GM19351 (cell line): ENCODE data around the gene MRPL43.

Source experiments
- ATAC-seq: cut with Tn5 transposase; IDR thresholded peaks from one replicate; pipeline ENCODE4 v1.9.1; 2021; ENCODE audit warnings: mild to moderate bottlenecking, moderate library complexity; ENCODE audit not compliant: unreplicated experiment

MRPL43 gene

DNA sequence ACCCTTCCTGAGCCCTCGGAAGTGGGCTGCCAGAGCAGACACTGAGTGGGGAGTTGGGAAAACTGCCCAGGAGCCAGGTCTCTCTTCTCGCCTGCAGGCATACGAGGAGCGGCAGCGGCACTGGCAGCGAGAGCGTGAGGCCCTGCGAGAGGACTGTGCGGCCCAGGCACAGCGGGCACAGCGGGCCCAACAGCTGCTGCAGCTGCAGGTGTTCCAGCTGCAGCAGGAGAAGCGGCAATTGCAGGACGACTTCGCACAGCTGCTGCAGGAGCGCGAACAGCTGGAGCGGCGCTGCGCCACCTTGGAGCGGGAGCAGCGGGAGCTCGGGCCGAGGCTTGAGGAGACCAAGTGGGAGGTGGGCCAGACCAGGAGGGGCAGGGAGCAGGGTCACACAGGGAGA lies 18.1 kb upstream of the MRPL43 start:
- no peak for ATAC-seq

DNA sequence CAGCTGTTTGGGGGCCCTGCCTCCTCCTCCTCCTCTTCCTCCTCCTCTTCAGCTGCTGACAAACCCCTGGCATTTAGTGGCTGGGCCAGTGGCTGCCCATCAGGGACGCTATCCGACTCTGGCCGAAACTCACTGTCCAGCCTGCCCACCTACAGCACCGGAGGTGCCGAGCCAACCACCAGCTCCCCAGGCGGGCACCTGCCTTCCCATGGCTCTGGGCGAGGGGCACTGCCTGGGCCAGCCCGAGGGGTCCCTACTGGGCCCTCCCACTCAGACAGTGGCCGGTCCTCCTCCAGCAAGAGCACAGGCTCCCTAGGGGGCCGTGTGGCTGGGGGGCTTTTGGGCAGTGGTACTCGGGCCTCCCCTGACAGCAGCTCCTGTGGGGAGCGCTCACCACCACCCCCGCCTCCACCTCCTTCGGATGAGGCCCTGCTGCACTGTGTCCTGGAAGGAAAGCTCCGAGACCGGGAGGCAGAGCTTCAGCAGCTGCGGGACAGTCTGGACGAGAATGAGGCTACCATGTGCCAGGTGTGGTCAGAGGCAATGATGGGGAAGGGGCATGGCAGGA lies 16.4 kb upstream of the MRPL43 start:
- ATAC-seq: no peak

DNA sequence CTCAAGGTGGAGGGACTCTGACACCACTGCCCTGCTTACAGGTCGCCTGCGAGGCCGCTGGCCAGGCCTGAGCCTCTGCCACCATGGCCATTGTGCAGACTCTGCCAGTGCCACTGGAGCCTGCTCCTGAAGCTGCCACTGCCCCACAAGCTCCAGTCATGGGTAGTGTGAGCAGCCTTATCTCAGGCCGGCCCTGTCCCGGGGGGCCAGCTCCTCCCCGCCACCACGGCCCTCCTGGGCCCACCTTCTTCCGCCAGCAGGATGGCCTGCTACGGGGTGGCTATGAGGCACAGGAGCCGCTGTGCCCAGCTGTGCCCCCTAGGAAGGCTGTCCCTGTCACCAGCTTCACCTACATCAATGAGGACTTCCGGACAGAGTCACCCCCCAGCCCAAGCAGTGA lies 15.2 kb upstream of the MRPL43 start:
- ATAC-seq: no peak

DNA sequence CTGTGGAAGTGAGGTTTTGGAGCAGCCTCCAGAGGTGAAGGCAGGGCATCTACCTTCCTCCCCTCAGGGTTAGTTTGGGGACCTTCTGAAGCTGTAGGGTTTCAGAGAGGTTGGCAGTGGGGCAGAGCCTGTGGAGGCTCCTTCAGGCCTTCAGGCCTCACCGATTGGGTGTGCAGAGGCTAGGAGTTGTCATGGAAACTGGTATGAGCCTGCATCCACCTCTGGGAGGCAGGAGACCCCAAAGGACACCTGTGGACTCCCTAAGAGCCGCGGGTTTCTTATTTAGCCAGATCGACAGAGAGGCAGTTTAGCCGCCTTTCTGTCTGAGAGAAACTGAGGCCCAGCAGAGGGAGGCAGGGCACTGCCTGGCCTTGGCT lies 14.3 kb upstream of the MRPL43 start:
- no peak for ATAC-seq

DNA sequence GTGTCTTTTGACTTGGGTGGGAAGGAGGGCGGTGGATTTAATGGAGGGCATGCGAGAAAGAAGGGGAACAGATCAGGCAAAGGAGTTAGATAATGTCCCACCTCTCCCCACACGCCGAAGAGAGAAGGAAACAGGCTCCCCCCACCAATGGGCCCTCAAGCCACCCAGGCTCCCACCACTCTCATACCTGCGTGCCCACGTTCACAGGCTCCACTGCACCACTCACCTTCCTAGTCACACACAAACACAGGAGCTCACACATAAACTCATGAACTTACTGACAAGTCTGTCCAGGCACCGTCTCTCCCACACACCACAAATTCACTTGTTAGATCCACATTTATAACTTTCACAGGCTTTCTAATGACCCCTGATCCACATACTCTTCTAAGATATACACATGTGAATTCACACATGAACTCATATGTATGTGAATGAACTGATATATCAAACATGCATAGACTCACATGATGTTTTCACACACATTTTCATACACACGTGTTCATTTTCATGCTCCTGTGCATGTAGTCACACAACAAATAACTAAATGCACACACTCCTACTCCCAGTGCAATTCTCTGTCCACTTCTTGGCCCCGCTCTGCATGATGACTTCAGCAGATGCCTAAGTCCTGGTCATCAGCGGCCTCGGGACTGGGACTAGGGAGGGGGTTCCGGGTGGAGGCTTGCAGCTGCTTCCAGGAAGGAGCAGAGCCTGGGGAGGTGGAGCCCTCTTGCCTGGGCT lies 13.8 kb upstream of the MRPL43 start:
- no peak for ATAC-seq

DNA sequence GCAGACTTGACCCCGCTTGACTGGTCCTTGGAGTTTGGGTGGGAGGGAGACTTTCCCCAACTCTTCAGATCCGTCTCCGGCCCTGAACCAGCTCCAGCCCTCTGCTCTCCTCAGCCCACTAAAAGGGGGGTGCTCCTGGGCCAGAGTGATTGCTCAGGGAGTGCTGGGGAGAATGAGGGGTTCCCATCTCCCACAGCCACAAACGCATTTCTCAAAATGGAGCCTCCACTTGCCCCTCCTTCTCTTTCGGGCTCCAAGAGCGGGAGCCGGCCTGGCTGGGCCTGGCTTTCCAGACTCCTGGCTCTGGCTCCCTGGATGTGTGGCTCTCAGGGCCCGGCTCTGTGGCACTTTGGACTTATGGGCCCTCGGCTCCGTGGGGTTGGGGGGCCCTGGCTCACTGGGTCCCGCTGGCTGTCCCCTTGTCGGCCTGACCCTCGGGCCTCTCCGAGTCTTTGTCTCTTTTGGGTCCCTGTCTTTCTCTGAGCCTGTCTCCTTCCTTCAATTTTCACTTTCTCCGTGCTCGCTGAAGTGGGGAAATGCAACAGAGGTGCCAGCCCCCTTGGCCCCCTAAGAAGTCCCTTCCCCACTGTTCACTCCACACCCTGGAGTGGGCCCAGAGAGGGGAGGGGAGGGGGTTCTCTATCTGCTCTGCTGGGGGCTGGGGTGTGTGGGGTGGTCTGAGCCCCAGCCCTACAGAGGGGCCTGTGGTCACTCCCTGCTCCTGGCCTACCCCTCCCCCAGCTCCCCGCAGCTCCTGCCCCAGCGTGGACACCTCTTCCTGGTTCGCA lies 13.0 kb upstream of the MRPL43 start:
- ATAC-seq: no peak

DNA sequence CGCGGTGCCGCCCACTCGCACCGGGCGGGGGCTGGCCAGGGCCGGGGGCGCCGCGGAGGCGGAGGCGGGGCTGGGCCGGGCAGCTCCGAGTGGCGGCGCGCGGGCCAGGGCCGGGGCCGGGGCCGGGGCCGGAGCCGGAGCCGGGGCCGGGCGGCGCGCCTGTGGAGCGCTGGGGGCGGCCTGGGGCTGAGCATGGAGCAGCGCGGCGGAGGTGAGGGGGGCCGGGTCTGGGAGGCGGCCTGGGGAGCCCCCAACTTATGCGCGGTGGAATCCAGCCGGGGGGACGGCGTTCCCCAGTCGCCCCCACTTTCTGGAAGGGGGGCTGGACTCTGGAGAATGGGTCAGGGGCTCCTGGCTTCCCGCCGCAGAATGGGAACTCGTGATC lies 12.4 kb upstream of the MRPL43 start, which contains the start of gene LZTS2:
TSS of gene LZTS2 (plus strand) at position 67 of the 385 bp plus-strand sequence. CDS start 2,731 bp downstream, outside the sequence.
- ATAC-seq: no peak

DNA sequence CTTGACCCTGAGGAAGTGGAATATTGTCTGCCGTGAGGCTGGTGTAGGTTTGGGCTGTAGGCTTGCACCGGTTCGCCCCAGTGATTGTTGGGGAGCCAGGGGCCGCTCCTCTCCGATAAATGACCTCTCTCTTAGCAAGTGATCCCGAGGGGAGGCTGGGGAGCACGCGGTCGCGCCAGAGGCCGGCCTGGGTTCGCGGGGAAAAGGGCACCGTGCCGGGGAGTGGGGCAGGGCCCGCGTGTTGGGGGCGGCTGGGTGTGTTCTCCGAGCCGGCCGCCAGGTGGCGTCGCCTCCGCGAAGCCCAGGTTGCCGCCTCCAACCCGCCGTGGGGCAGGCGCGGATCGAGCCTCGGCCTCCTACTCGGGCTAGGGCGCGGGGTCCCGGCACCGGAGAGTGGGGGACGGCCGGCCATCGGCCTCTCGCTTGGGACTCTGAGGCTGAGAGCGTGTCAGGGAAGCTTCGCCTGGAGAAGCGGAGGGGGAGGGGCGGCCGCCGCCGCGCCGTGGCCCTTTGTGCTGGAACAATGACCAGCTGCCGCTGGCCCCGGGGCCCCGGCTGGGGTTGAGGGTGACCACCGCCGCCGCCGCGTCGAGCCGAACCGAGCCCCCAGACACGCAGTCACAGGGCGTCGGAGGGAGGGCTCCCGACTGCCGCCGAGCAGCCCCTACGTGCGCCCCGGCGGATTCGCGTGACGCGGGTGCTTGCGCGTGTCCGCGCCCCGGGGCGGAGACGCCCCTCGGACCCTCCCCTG lies 11.9 kb upstream of the MRPL43 start:
- peak; percentile 46 for ATAC-seq

DNA sequence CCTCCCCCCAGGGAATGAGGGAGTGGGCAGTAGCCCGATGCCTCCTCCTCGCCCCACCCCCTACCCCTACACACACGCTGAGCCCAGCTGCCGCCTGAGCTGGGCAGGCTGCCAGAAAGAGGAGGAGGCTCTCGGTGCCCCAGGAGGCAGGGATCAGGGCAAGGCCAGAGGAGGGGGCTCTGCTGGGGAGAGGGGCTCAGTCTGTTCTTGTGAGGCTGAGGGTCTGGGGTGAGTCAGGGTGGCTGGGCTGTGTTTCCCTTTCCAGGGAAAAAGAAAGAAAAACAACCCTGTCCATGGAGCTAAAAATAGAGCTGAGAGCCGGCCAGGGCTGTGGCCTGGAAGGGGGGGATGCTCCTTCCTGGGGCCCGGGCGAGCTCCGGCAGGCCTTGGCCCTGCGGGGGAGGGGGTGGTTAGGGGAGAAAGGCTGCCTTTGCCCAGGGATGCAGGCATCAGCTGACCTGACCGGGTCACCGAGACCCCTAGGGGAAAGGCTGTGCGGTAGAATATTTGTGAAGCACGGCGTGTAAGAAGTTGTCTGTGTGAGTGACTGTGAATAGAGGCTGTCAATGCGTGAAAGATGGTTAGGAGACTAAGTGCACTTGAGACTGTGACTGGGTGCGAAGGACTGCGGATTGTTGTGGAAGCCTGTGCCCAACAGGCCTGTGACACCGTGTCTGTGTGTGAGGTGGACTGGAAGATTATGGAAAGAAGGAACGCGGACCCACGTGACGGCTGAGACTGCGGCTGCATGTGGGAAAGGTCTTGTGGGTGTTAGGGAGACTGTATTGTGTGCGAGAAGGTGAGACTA lies 11.1 kb upstream of the MRPL43 start:
- ATAC-seq: peak; percentile 23

DNA sequence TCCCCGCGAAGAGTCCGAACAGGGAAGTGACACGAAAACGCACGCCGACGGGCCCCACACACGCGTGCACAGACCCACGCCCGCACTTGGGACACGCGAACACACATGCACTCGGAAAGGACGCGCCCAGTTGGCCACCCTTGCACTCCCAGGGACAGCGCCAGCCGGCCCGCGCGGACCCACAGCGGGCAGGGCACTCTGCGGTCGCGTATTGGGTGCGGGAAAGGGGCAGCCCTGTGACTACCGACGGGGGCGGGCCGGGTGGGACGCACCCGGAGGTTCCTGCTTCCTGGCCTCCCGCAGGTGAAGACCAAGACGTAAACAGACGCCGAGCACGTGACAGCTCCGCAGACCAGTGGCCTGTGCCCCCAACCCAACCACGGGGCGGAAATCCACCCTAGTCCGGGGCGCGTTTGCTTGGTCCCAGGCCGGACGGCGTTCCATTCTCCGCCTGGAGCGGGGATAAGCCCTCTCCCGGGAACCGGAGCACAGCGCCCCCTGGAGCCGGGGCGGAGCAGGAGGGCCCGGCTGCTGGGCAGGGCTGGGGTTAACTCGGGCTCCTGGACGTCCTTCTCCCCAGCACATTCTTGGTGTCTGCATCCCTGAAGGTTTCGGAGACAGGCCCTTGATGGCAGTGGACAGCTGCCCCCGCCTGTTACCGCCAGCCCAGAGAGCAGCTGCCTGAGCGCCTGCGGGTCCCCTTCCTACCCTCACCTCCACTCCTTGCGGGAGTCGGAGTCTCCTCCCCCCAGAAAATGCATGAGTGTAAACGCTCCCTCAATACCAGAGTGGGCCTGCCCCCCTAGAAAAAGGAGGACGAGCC lies 10.3 kb upstream of the MRPL43 start:
- peak; percentile 33 for ATAC-seq

DNA sequence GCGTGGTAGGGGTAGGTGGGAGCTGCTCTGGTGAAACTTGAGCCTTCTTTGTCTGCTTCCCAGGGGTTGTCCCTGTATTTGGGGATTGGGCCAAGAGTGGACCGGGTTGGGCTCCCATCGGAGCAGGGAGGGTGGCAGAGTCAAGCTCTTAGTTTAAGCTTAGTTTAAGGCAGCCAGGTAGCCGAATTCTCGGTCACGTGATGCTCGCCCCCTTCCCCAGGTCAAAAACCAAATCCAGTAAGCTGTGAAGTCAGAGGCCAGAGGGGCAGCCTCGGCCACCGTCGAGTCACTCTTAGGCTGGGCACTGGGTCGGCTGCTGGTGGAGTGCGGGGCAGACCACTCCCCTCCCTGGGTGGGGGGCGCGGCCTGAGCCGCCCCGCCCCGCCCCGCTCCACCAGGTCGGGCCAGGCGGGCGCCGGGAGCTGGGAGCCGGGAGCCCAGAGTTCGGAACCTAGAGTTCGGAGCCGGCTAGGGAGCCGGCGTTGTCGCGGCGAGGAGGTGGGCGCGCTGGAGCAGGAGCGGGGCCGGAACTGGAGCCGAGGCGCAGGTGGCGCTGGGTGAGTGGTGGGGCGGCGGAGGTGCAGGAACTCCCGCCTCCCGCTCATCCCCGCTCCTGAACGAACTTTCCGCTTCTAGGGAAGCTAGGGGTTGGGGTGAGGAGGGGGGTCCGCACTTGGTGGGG lies 9.5 kb upstream of the MRPL43 start:
- no peak for ATAC-seq

DNA sequence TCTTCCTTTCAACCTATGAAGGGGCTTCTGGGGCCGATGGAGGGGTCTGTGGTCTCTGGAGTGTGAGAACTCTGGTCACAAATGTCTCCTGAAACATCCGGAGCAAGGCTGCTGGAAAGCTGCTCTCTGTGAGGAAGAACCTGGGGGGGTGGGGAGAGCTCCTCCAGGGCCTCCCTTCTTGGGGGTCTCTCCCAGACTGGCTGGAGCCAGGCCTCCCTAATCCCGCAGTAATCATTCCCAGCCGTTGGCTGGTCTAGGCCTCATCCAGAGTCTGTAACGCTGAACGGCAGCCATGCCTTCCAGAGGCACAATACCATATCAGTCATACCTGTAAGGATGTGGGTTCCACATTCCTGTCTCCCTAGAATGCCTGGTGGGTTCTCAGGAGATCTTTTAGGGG lies 7.9 kb upstream of the MRPL43 start:
- no peak for ATAC-seq

DNA sequence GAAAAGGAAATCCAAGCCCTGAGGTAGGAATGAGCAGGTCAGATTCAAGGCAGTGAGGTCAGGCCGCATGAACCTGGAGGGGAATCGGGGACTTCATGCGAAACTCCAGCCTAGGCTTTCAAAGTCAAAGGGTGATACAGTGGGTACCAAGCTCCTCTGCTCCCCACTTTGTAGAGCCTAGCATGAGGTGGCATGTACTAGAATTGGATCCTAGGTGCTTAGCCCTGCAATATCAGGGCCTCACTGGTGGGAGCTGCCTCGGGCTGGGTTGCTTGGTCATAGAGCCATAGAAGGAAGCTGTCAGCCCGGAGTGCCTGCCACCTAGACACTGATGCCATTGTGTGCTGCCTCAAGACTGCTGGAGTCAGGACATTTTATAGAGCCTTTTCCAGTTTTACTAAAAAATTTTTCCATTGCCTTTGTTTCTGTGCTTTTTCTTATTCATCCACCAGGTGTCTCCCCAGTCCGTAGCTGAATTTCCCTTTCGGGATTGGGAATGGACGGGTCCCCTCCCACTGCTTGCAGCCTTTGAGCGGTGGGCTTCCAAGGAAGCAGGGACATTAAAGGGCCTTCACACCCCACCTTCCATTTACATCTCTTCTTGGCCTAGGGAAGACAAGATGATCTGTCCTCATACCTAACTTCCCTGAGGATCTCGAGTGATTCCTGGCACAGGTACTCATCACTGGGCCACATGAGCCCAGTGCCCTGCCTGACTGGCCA lies 6.8 kb upstream of the MRPL43 start:
- no peak for ATAC-seq

DNA sequence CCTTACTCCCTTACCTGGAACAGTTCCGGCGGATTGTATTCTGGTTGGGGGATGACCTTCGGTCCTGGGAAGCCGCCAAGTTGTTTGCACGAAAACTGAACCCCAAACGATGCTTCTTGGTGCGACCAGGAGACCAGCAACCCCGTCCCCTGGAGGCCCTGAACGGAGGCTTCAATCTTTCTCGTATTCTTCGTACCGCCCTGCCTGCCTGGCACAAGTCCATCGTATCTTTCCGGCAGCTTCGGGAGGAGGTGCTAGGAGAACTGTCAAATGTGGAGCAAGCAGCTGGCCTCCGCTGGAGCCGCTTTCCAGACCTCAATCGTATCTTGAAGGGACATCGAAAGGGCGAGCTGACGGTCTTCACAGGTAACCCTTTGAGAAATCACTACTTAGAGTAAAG lies 1.8 kb upstream of the MRPL43 start:
- no peak for ATAC-seq

DNA sequence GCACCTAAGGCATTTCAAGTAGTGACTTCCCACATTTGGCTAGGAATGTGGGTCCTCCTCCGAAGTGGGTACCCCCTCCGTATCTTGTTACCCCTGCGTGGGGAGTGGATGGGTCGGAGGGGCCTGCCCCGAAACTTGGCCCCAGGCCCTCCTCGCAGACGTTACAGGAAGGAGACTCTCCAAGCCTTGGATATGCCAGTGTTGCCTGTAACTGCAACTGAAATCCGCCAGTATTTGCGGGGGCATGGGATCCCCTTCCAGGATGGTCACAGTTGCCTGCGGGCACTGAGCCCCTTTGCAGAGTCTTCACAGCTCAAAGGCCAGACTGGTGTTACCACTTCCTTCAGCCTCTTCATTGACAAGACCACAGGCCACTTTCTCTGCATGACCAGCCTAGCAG lies 869 bp upstream of the MRPL43 start:
- ATAC-seq: no peak

DNA sequence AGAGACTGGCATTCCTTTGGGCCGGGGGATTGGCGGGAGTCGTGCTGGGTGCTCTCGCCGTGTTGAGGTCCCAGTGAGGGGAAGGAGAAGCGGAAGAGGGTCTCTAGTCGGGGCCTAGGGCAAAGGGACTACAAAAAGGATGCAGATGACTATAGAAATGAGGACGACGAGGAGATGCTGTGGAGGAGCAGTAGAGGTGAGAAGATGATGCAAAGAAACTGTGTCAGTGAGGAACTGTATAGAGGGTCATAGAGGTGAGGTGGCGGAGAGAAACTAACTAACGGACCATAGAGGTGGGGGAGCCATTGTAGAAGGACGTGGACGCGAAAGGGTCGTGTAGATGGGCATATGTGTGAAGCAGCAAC lies 370 bp upstream of the MRPL43 start:
- peak; percentile 23 for ATAC-seq

DNA sequence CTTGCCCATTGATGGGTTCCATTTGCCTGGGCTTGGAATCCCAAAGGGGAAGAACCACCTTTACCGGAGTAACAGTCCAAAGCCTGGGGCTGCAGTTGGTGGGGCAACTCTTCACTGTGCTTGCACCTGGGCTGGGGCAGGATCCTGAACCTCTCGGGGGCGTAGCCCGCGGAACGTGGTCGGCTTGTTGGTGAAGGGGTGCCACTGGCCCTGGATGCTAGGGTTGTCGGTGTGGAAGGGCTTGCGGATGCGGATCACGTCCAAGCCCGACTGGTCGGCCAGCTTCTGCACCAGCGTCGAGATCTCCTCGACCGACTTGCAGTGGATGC lies 710 bp downstream of the MRPL43 start:
- ATAC-seq: peak; percentile 7

DNA sequence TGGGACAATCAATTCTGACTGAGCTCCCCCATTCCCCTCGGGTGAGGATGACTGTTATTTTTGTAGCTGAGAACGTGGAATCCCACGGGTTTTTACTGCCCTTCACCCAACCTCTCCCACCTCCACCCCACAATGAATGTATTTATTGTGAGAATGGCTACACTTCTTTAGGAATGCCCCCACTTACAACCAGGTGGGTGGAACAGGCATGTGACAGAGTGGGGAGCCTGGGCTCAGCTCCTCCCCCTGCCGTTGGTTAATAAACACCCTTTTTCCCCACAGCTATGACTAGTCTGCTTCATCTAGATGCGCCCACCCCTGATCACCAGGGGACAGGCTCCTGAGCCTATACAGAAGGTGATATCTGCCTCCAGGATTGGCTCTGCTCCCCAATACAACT lies 2.0 kb downstream of the MRPL43 start:
- no peak for ATAC-seq
